NAMALWA (cell line): ENCODE measurements around the gene KLK2.

ENCODE experiments used
- DNase-seq: peaks from one replicate; pipeline ENCODE4 v3.0.0-alpha.2; 2015; ENCODE audit warnings: low spot score

KLK2 gene

DNA sequence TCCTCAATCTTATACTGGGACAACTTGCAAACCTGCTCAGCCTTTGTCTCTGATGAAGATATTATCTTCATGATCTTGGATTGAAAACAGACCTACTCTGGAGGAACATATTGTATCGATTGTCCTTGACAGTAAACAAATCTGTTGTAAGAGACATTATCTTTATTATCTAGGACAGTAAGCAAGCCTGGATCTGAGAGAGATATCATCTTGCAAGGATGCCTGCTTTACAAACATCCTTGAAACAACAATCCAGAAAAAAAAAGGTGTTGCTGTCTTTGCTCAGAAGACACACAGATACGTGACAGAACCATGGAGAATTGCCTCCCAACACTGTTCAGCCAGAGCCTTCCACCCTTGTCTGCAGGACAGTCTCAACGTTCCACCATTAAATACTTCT is 22.5 kb upstream of the KLK2 start:
- no peak for DNase-seq

DNA sequence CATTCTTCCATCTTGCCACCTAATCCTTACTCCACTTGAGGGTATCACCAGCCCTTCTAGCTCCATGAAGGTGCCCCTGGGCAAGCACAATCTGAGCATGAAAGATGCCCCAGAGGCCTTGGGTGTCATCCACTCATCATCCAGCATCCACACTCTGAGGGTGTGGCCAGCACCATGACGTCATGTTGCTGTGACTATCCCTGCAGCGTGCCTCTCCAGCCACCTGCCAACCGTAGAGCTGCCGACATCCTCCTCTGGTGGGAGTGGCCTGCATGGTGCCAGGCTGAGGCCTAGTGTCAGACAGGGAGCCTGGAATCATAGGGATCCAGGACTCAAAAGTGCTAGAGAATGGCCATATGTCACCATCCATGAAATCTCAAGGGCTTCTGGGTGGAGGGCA is 21.6 kb upstream of the KLK2 start:
- no peak for DNase-seq

DNA sequence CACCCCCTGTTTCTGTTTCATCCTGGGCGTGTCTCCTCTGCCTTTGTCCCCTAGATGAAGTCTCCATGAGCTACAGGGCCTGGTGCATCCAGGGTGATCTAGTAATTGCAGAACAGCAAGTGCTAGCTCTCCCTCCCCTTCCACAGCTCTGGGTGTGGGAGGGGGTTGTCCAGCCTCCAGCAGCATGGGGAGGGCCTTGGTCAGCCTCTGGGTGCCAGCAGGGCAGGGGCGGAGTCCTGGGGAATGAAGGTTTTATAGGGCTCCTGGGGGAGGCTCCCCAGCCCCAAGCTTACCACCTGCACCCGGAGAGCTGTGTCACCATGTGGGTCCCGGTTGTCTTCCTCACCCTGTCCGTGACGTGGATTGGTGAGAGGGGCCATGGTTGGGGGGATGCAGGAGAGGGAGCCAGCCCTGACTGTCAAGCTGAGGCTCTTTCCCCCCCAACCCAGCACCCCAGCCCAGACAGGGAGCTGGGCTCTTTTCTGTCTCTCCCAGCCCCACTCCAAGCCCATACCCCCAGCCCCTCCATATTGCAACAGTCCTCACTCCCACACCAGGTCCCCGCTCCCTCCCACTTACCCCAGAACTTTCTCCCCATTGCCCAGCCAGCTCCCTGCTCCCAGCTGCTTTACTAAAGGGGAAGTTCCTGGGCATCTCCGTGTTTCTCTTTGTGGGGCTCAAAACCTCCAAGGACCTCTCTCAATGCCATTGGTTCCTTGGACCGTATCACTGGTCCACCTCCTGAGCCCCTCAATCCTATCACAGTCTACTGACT is 18.4 kb upstream of the KLK2 start, which contains the start of gene KLK3:
TSS of gene KLK3 (plus strand) at position 280 of the 775 bp plus-strand sequence. CDS start at position 321, 41 bp downstream.
- DNase-seq = no peak

DNA sequence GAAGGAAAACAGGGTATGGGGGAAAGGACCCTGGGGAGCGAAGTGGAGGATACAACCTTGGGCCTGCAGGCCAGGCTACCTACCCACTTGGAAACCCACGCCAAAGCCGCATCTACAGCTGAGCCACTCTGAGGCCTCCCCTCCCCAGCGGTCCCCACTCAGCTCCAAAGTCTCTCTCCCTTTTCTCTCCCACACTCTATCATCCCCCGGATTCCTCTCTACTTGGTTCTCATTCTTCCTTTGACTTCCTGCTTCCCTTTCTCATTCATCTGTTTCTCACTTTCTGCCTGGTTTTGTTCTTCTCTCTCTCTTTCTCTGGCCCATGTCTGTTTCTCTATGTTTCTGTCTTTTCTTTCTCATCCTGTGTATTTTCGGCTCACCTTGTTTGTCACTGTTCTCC is 15.9 kb upstream of the KLK2 start:
- no peak for DNase-seq

DNA sequence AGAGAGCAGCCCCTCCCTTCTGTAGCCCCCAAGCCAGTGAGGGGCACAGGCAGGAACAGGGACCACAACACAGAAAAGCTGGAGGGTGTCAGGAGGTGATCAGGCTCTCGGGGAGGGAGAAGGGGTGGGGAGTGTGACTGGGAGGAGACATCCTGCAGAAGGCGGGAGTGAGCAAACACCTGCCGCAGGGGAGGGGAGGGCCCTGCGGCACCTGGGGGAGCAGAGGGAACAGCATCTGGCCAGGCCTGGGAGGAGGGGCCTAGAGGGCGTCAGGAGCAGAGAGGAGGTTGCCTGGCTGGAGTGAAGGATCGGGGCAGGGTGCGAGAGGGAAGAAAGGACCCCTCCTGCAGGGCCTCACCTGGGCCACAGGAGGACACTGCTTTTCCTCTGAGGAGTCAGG is 14.4 kb upstream of the KLK2 start:
- no peak for DNase-seq

DNA sequence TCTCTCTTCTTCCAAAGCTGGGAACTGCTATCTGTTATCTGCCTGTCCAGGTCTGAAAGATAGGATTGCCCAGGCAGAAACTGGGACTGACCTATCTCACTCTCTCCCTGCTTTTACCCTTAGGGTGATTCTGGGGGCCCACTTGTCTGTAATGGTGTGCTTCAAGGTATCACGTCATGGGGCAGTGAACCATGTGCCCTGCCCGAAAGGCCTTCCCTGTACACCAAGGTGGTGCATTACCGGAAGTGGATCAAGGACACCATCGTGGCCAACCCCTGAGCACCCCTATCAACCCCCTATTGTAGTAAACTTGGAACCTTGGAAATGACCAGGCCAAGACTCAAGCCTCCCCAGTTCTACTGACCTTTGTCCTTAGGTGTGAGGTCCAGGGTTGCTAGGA is 13.4 kb upstream of the KLK2 start:
- no peak for DNase-seq

DNA sequence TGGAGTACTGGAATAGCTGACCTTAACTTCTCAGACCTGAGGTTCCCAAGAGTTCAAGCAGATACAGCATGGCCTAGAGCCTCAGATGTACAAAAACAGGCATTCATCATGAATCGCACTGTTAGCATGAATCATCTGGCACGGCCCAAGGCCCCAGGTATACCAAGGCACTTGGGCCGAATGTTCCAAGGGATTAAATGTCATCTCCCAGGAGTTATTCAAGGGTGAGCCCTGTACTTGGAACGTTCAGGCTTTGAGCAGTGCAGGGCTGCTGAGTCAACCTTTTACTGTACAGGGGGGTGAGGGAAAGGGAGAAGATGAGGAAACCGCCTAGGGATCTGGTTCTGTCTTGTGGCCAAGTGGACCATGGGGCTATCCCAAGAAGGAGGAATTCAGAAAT is 12.2 kb upstream of the KLK2 start:
- no peak for DNase-seq

DNA sequence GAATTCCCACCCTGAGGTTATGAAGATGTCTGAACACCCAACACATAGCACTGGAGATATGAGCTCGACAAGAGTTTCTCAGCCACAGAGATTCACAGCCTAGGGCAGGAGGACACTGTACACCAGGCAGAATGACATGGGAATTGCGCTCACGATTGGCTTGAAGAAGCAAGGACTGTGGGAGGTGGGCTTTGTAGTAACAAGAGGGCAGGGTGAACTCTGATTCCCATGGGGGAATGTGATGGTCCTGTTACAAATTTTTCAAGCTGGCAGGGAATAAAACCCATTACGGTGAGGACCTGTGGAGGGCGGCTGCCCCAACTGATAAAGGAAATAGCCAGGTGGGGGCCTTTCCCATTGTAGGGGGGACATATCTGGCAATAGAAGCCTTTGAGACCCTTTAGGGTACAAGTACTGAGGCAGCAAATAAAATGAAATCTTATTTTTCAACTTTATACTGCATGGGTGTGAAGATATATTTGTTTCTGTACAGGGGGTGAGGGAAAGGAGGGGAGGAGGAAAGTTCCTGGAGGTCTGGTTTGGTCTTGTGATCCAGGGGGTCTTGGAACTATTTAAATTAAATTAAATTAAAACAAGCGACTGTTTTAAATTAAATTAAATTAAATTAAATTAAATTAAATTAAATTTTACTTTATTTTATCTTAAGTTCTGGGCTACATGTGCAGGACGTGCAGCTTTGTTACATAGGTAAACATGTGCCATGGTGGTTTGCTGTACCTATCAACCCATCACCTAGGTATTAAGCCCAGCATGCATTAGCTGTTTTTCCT is 11.5 kb upstream of the KLK2 start:
- no peak for DNase-seq

DNA sequence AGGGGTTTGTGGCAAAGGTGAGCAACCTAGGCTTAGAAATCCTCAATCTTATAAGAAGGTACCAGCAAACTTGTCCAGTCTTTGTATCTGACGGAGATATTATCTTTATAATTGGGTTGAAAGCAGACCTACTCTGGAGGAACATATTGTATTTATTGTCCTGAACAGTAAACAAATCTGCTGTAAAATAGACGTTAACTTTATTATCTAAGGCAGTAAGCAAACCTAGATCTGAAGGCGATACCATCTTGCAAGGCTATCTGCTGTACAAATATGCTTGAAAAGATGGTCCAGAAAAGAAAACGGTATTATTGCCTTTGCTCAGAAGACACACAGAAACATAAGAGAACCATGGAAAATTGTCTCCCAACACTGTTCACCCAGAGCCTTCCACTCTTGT is 3.8 kb upstream of the KLK2 start:
- no peak for DNase-seq

DNA sequence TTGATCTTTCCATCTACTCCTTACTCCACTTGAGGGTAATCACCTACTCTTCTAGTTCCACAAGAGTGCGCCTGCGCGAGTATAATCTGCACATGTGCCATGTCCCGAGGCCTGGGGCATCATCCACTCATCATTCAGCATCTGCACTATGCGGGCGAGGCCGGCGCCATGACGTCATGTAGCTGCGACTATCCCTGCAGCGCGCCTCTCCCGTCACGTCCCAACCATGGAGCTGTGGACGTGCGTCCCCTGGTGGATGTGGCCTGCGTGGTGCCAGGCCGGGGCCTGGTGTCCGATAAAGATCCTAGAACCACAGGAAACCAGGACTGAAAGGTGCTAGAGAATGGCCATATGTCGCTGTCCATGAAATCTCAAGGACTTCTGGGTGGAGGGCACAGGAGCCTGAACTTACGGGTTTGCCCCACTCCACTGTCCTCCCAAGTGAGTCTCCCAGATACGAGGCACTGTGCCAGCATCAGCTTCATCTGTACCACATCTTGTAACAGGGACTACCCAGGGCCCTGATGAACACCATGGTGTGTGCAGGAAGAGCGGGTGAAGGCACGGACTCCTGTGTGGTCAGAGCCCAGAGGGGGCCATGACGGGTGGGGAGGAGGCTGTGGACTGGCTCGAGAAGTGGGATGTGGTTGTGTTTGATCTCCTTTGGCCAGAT is 2.7 kb upstream of the KLK2 start:
- no peak for DNase-seq

DNA sequence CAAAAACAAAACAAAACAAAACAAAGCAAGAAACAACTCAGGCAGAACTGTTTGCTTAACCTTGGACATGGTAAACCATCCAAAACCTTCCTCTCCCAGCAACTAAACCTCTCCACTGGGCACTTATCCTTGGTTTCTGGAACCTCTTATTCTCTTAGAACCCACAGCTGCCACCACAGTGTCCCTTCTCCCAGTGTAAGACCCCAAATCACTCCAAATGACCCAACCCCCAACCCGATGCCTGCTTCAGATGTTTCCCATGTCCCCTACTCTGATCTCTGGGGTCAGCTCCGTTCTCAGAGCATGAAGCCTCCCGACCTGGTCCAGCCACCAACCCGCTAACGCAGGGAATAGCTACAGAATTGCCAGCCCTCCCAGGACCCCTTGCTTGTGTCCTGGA is 972 bp downstream of the KLK2 start:
- no peak for DNase-seq

DNA sequence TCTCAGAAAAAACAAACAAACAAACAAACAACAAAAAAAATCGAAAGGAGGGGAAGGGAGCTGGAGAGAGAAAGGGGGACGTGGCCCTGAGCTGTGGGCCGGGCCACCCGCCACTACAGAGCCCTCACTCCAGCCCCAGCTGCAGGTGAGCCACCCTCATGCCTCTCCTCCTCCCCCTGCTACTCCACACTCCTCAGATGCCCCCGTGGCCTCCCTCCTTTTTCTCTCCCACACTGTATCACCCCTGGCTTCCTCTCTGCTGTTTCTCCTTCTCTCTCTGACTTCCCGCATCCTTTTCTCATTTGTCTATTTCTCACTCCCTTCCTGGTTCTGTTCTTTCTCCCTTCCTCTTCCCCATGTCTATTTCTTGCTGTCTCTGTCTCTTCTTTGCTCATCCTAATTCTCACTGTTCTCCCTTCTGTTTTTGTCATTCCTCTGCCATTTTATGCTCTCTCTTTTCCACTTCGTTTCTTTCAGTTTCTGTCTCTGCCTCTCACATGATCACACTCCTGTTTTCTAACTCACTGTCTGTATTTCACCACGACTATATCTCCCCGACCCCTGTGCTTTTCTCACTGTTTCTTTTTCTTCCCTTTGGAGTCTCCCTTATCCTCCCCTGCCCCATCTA is 2.7 kb downstream of the KLK2 start:
- DNase-seq = no peak

DNA sequence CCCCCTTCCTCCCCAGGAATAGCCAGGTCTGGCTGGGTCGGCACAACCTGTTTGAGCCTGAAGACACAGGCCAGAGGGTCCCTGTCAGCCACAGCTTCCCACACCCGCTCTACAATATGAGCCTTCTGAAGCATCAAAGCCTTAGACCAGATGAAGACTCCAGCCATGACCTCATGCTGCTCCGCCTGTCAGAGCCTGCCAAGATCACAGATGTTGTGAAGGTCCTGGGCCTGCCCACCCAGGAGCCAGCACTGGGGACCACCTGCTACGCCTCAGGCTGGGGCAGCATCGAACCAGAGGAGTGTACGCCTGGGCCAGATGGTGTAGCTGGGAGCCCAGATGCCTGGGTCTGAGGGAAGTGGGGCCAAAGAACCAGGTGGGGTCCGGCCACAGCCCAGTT is 3.2 kb downstream of the KLK2 start:
- peak; percentile 17 for DNase-seq

DNA sequence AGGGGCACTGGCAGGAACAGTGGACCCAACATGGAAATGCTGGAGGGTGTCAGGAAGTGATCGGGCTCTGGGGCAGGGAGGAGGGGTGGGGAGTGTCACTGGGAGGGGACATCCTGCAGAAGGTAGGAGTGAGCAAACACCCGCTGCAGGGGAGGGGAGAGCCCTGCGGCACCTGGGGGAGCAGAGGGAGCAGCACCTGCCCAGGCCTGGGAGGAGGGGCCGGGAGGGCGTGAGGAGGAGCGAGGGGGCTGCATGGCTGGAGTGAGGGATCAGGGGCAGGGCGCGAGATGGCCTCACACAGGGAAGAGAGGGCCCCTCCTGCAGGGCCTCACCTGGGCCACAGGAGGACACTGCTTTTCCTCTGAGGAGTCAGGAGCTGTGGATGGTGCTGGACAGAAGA is 4.1 kb downstream of the KLK2 start:
- no peak for DNase-seq

DNA sequence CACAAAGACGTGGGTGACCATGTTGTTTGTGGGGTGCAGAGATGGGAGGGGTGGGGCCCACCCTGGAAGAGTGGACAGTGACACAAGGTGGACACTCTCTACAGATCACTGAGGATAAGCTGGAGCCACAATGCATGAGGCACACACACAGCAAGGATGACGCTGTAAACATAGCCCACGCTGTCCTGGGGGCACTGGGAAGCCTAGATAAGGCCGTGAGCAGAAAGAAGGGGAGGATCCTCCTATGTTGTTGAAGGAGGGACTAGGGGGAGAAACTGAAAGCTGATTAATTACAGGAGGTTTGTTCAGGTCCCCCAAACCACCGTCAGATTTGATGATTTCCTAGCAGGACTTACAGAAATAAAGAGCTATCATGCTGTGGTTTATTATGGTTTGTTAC is 5.6 kb downstream of the KLK2 start:
- DNase-seq = no peak

DNA sequence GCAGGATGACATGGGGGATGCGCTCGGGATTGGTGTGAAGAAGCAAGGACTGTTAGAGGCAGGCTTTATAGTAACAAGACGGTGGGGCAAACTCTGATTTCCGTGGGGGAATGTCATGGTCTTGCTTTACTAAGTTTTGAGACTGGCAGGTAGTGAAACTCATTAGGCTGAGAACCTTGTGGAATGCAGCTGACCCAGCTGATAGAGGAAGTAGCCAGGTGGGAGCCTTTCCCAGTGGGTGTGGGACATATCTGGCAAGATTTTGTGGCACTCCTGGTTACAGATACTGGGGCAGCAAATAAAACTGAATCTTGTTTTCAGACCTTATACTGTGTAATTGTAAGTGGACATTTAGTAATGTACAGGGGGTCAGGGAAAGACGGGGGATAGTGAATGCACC is 7.0 kb downstream of the KLK2 start:
- no peak for DNase-seq

DNA sequence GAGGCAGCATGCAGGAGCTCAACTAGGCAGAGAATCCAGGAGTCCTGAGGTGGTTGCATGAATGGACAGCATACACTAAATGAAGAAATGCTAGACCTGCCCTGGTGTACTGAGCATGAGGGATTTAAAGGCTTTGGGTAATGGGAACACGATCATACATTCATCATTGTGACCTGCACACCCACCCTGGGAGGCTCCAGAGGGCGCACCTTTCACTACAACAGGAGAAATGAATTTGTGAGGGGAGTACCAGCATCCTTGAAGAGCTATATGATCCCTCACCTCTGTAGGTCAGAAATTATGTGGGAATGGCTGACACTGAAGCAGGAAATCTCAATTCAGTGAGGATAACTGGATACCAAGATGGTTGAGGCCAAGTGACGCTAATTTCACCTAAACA is 8.9 kb downstream of the KLK2 start:
- peak; percentile 24 for DNase-seq

DNA sequence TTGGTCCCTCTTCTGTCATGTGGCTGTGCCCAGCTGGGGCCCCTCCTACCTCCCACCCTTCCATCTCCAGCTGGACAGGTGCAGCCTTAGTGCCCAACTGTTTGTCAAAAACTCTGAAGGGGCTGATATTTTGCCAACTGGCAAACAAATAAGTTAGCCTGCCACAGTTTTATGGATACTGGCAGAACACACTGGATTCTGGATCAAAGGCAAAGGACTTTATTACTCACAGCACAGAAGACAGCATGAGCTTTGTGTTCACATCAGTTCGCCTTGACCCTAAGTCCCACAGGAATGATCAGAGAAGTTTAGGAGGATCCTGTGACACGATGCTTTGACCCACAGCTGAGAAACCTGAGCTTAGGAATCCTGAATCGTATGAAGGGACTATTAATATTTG is 16.4 kb downstream of the KLK2 start:
- DNase-seq = no peak

DNA sequence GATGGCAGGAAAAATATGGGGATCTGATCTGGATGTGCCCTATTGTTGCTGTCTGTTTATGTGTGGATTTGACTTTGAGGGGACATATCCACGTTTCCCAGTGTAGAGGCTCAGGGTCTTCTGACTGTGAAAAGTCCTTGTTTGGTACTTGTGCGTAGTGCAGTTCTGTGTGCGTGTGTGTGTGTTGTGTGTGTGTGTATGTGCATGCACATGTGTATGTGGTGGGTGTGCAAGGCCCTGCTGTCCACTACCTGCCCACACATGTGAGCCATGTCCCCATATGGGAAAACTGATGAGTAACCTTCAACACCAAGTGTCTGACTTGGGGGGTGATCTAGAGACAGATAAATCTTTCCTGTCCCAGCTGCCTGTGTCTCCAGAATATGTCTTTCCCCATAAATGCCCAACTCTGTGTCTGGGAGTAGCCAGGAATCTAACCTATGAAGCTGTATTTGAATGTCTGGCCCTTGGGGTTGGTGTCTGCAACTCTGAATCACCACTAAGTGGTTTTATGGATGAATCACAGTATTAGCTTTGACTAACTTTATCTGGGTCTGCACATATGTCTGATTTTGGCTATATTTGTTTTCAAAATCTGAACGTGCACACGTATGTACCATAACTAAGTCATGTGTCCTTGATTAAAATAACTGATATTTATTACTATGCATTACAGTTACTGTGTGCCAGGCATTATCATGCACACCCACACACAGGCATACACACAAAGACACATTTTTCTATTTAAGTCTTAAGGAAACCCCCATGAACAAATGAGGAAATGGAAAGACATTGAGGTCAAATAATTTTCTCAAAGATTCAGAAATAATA is 17.4 kb downstream of the KLK2 start:
- no peak for DNase-seq

DNA sequence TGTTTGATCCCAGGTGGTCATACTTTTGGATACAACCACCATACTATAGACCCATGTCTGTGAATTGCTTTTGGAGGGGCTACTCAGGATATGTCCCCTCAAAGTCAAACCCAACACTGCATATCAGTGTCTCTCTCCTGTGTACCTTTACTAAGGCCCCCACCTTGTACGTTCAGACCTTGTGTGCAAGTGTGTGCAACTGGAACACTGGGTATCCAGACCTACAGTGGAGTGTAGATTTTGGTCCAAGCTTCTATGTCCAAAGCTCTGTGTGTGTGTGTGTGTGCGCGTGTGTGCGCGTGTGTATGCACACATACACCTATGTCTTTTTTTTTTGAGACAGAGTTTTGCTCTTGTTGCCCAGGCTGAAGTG is 18.0 kb downstream of the KLK2 start:
- no peak for DNase-seq

DNA sequence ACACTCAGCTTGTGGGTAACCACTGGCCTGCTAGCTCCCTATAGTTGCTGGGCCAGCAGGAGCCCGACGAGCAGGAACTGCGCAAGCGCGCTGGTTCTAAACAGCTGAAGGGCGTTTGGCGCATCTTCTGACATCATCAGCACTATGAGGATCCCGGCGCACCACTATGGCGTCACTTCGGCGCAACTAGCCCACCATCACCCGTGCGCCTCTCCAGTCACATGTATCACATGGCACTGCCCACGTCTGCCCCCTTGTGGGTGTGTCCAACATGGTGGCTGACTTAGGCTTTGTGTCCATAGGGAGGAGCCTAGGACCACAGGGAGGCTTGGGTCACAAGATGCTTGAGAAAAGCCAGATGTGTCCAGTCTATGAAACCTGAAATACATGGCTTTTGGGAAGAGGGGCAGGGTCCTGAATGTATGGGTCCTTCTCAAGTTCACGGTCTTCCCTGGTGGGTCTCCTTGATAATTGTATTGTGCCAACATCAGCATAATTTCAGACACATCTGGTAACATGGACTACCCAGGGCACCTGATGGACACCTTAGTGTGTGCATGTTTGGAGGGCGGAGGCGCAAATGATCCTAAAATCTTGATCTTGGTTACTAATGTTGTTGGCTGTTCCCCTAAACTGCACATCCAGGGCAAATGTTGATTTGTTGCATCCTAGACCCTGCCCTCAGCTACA is 20.0 kb downstream of the KLK2 start:
- peak; percentile 37 for DNase-seq
